SK-N-SH treated with all-trans-retinoic acid at 6 μM for 48 hours (cell line): ENCODE measurements around the gene SREBF2.

ENCODE experiments used
- BACH2 ChIP-seq: fragments of 250-450 bp; sonication (Bioruptor Pico); IDR thresholded peaks from 2 replicates; pipeline ENCODE4 v1.9.0; 2021; ENCODE audit warnings: mild to moderate bottlenecking, borderline replicate concordance
- CREB5 ChIP-seq: fragments of 250-450 bp; sonication (Bioruptor Pico); IDR thresholded peaks from 2 replicates; pipeline ENCODE4 v1.5.1; 2020; ENCODE audit warnings: low read depth, mild to moderate bottlenecking, moderate library complexity
- CSDC2 ChIP-seq: fragments of 250-450 bp; sonication (Bioruptor Pico); IDR thresholded peaks from 2 replicates; pipeline ENCODE4 v1.5.0; 2020; ENCODE audit warnings: mild to moderate bottlenecking, moderate library complexity
- CSRNP3 ChIP-seq: fragments of 250-450 bp; sonication (Bioruptor Pico); IDR thresholded peaks from 2 replicates; pipeline ENCODE4 v1.5.1; 2021; ENCODE audit warnings: mild to moderate bottlenecking, moderate library complexity
- PATZ1 ChIP-seq: fragments of 250-450 bp; sonication (Bioruptor Pico); IDR thresholded peaks from 2 replicates; pipeline ENCODE4 v1.8.0; 2020; ENCODE audit warnings: mild to moderate bottlenecking, moderate library complexity, borderline replicate concordance
- POU6F1 ChIP-seq: fragments of 250-450 bp; sonication (Bioruptor Pico); IDR thresholded peaks from 2 replicates; pipeline ENCODE4 v1.8.0; 2021; ENCODE audit warnings: low read depth, mild to moderate bottlenecking, moderate library complexity, borderline replicate concordance
- PPARA ChIP-seq: fragments of 250-450 bp; sonication (Bioruptor Pico); IDR thresholded peaks from 2 replicates; pipeline ENCODE4 v1.5.0; 2020; ENCODE audit warnings: mild to moderate bottlenecking, borderline replicate concordance
- RARB ChIP-seq: fragments of 250-450 bp; sonication (Bioruptor Pico); IDR thresholded peaks from 2 replicates; pipeline ENCODE4 v1.8.0; 2021; ENCODE audit warnings: mild to moderate bottlenecking, moderate library complexity
- ZFP3 ChIP-seq: fragments of 250-450 bp; sonication (Bioruptor Pico); IDR thresholded peaks from 2 replicates; pipeline ENCODE4 v1.5.0; 2020; ENCODE audit warnings: mild to moderate bottlenecking, moderate library complexity
- ZFP30 ChIP-seq: fragments of 450-650 bp; formaldehyde crosslinking; IDR thresholded peaks from 2 replicates; pipeline ENCODE4 v1.5.0; 2022; ENCODE audit warnings: mild to moderate bottlenecking, moderate library complexity
- ZNF70 ChIP-seq: fragments of 450-650 bp; formaldehyde crosslinking; IDR thresholded peaks from 2 replicates; pipeline ENCODE4 v1.5.0; 2020; ENCODE audit warnings: mild to moderate bottlenecking, moderate library complexity

- TF ChIP-seq PATZ1 (CRISPR knock-in tag) (no peak), CSDC2 (CRISPR knock-in tag) (no peak), CSRNP3 (no peak), PPARA (CRISPR knock-in tag) (no peak), POU6F1 (CRISPR knock-in tag) (no peak), RARB (CRISPR knock-in tag) (no peak), ZFP3 (no peak), ZFP30 (no peak), ZNF70 (CRISPR knock-in tag) (no peak), CREB5 (CRISPR knock-in tag) (no peak), BACH2 (CRISPR knock-in tag) (no peak)
Measured at GRCh38 chr22:41880653-41881052, 47.7 kb downstream of the SREBF2 start.
